Esophagus muscularis mucosa (tissue), 4 donors: ENCODE measurements around the gene SCAF11.

Source experiments
- CTCF ChIP-seq, 3 experiments: fragments of 200-600 bp in 2 of 3; fragments of 450-650 bp in 1 of 3; sonication (generic) in 2 of 3; IDR thresholded peaks; one replicate each; pipeline ENCODE4 v1.5.1; 2017 to 2019; ENCODE audit warnings: antibody characterized with exemption in 3 of 3, mild to moderate bottlenecking in 2 of 3, moderate library complexity in 1 of 3
- EP300 ChIP-seq: sonication (generic); formaldehyde crosslinking; IDR thresholded peaks from one replicate; pipeline ENCODE4 v1.6.1; 2017; ENCODE audit warnings: antibody characterized with exemption
- POLR2AphosphoS5 ChIP-seq, 2 donors: sonication (generic); formaldehyde crosslinking; IDR thresholded peaks; one replicate each; pipeline ENCODE4 v1.6.1; 2017; ENCODE audit warnings: antibody characterized with exemption in 2 of 2

- TF ChIP-seq CTCF (IDR thresholded peaks at IDR 0.05) (no peak), POLR2AphosphoS5 (IDR thresholded peaks at IDR 0.05) (no peak), EP300 (no peak)
Observed at GRCh38 chr12:45959728-45960127, 30.6 kb downstream of the SCAF11 start.
